ENCODE data around the gene DENND4B.

Gene DENND4B

GRCh38 chr1:153991151-153991630, 44.7 kb upstream of the DENND4B start:
- no peak for DNase-seq (ENCODE audit: low spot score)
- TF ChIP-seq, protein P1, sequence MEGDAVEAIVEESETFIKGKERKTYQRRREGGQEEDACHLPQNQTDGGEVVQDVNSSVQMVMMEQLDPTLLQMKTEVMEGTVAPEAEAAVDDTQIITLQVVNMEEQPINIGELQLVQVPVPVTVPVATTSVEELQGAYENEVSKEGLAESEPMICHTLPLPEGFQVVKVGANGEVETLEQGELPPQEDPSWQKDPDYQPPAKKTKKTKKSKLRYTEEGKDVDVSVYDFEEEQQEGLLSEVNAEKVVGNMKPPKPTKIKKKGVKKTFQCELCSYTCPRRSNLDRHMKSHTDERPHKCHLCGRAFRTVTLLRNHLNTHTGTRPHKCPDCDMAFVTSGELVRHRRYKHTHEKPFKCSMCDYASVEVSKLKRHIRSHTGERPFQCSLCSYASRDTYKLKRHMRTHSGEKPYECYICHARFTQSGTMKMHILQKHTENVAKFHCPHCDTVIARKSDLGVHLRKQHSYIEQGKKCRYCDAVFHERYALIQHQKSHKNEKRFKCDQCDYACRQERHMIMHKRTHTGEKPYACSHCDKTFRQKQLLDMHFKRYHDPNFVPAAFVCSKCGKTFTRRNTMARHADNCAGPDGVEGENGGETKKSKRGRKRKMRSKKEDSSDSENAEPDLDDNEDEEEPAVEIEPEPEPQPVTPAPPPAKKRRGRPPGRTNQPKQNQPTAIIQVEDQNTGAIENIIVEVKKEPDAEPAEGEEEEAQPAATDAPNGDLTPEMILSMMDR (IDR thresholded peaks at IDR 0.05; ENCODE audit: poor library complexity, severe bottlenecking), result no peak
- H3K4me3 ChIP-seq (ENCODE audit: severe bottlenecking), result peak overlapping the region; percentile 84
- no peak for ATAC-seq (ENCODE audit: low read depth)
- H3K27me3 ChIP-seq (ENCODE audit: insufficient read depth, poor library complexity, severe bottlenecking), result no peaks in the 10 kb centered on the region
- peaks cover 18% of the 10 kb centered on the region for H3K4me1 ChIP-seq (ENCODE audit: insufficient read depth, poor library complexity, severe bottlenecking)
- H3K9me3 ChIP-seq (ENCODE audit: severe bottlenecking), result no peaks in the 10 kb centered on the region
- peaks cover 46% of the 10 kb centered on the region for H3K36me3 ChIP-seq (ENCODE audit: low read depth)
- peak overlapping the region; percentile 74 for H3K27ac ChIP-seq (ENCODE audit: poor library complexity, severe bottlenecking)

DNA sequence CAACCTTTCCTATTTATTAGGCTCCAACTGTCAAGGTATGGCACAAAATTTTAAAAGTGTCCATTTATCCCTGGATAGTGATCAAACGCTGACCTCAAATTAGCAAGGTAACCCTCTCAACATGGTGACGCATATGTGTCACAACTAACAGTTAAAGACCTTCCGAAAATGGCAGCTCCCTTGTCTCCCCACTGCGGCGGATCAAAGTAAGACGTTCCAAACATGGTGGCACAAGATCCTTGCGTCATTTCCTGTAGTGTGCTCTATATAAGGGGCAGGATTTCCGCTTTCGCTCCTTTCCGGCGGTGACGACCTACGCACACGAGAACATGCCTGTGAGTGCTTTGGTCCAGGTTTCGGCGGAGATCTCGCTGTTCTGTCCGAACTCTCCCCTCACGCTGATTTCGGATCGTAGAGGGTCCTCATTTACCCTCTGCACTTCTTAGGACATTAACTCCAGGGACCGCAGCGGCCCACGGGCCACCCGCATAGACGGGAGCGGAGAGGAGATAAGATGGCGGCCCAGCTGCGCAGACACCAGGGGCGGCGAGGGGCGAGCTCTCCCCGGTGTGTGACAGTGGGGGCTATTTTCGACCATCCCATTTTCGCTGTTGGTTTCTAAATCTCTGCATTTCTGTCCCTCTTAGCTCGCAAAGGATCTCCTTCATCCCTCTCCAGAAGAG, 44.1 kb upstream of the DENND4B start, which contains the start of gene RPS27:
Gene RPS27 (plus strand): TSS at position 295 of the 683 bp plus-strand sequence. CDS start 35 bp downstream, at position 330.
- no peaks in the 10 kb centered on the region for H3K27me3 ChIP-seq (ENCODE audit: insufficient read depth, poor library complexity, severe bottlenecking)
- H3K4me1 ChIP-seq (ENCODE audit: insufficient read depth, poor library complexity, severe bottlenecking), result peaks cover 18% of the 10 kb centered on the region
- ATAC-seq (ENCODE audit: low read depth) (peak; percentile 37), DNase-seq (ENCODE audit: low spot score) (peak; percentile 92)
- TF ChIP-seq, protein P1 (IDR thresholded peaks at IDR 0.05; ENCODE audit: poor library complexity, severe bottlenecking), result no peak
- H3K36me3 ChIP-seq (ENCODE audit: low read depth), result peaks cover 45% of the 10 kb centered on the region
- peak within 1 kb of the TSS; percentile 84 for H3K4me3 ChIP-seq (ENCODE audit: severe bottlenecking)
- H3K9me3 ChIP-seq (ENCODE audit: severe bottlenecking), result no peaks in the 10 kb centered on the region
- H3K27ac ChIP-seq (ENCODE audit: poor library complexity, severe bottlenecking), result peak within 1 kb of the TSS; percentile 74

DNA sequence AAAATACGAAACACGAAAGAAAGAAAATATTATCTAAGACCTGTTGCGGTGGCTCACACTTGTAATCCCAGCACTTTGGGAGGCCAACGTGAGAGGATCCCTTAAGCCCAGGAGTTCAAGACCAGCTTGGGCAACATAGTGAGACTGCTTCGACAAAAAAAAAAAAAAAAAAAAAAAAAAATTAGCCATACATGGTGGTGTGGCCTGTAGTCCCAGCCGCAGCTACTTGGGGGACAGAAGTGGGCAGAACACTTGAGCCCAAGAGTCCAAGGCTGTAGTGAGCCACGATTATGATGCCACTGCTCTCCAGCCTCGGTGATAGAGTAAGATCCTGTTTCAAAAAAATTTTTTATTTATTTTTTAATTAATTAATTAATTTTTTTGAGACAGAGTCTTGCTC, 41.1 kb upstream of the DENND4B start:
- DNase-seq (ENCODE audit: low spot score), result no peak
- TF ChIP-seq, protein P1 (IDR thresholded peaks at IDR 0.05; ENCODE audit: poor library complexity, severe bottlenecking), result no peak
- Histone ChIP-seq H3K9me3 (ENCODE audit: severe bottlenecking) (no peaks in the 10 kb centered on the region), H3K27me3 (ENCODE audit: insufficient read depth, poor library complexity, severe bottlenecking) (no peaks in the 10 kb centered on the region), H3K36me3 (ENCODE audit: low read depth) (peaks cover 36% of the 10 kb centered on the region), H3K4me3 (ENCODE audit: severe bottlenecking) (no peak overlapping the region), H3K4me1 (ENCODE audit: insufficient read depth, poor library complexity, severe bottlenecking) (peaks cover 18% of the 10 kb centered on the region), H3K27ac (ENCODE audit: poor library complexity, severe bottlenecking) (peak overlapping the region; percentile 71)
- ATAC-seq (ENCODE audit: low read depth), result no peak

- ATAC-seq (ENCODE audit: low read depth), result peak; percentile 86
- peaks cover 12% of the 10 kb centered on the region for H3K4me1 ChIP-seq (ENCODE audit: insufficient read depth, poor library complexity, severe bottlenecking)
- DNase-seq (ENCODE audit: low spot score), result peak; percentile 84
Measured at GRCh38 chr1:153985941-153986761, 39.6 kb upstream of the DENND4B start, which contains the start of gene RAB13. TSS of gene RAB13 (minus strand) at chr1:153986339. CDS start at chr1:153986236, 103 bp downstream.

More at GRCh38 chr1:153985941-153986761, 39.6 kb upstream of the DENND4B start, which contains the start of gene RAB13:
- TF ChIP-seq, protein P1 (IDR thresholded peaks at IDR 0.05; ENCODE audit: poor library complexity, severe bottlenecking), result no peak
- Histone ChIP-seq H3K4me3 (ENCODE audit: severe bottlenecking) (peak within 1 kb of the TSS; percentile 40), H3K36me3 (ENCODE audit: low read depth) (peaks cover 25% of the 10 kb centered on the region), H3K9me3 (ENCODE audit: severe bottlenecking) (no peaks in the 10 kb centered on the region), H3K27me3 (ENCODE audit: insufficient read depth, poor library complexity, severe bottlenecking) (no peaks in the 10 kb centered on the region), H3K27ac (ENCODE audit: poor library complexity, severe bottlenecking) (peak within 1 kb of the TSS; percentile 71)
